ENCODE results near the gene ANG. TPM values are rescaled to one million over a fixed set of nuclear protein-coding genes. Genes with fewer than 3 reads are reported as not detected.

Gene ANG
- total and polyA plus RNA-seq, 7 experiments from 2014 or later, result 0.40 to 3.5 (median 1.6) TPM; not detected in 3

DNA sequence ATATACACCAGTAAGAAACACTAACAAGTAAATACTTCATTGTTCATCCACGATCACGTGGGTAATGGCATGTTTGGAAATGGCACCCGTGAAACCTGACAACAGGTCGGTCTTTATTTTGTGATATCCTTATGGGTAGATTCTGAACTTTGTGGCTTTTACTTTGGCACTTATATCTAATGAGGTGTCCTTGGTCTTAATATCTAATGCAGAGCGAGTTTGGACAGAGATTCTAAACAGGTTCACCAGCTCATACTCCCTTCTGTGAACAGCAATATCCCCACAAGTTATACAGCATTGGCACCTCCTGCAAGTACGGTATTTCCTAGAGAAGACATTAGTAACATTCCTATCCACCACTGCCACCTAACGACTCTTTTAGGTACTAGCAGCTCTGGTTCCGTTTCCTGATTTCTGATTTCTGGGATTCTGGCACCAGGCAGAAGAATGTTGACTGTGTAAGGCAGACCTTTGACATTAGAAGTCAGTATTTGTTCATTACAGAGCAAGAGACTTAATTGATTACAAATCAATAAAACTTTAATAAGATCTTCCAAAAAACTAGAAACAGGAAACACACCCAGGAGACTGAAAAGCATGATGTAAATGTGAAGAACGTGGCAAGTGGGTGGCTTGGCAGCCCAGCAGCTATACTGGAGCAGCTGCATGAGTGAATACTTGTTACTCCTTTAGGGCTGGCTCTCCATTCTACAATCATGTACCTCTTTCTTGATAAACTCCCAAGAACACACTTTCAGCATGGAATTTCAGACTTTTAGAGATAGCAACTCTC, 2.5 kb downstream of the ANG start:
- ChIA-PET CTCF (interaction anchor here (0.6 to 4.3 kb wide), 18 partner anchors 9 to 363 kb away, joined by 3 to 39 read pairs (median 6); partner anchors contain the start of gene CCNB1IP1), POLR2A (interaction anchor here (0.6 to 2.7 kb wide), 5 partner anchors 8 to 215 kb away, joined by 3 to 13 read pairs (median 4); no protein-coding TSS in a partner anchor)
- Mint-ChIP-seq H3K27ac (peak overlapping the region in 1 of 9 donors; percentile 32), H3K36me3 (no peaks in the 10 kb centered on the region), H3K4me1 (peaks cover 0 to 16% (median 6%) of the 10 kb centered on the region in 7 donors), H3K4me3 (no peak overlapping the region), H3K27me3 (no peaks in the 10 kb centered on the region), H3K9me3 (no peaks in the 10 kb centered on the region)
- Histone ChIP-seq H3K4me1 (ENCODE audit: control insufficient read depth in 2 of 2, insufficient read depth in 2 of 2, low read length in 2 of 2) (no peaks in the 10 kb centered on the region), H3K36me3 (ENCODE audit: control insufficient read depth in 2 of 3, insufficient read depth in 3 of 3, low read length in 3 of 3) (no peaks in the 10 kb centered on the region), H3K4me3 (ENCODE audit: low read length) (no peak overlapping the region), H3K27ac (ENCODE audit: low read depth, low read length) (no peak overlapping the region), H3K27me3 (ENCODE audit: control insufficient read depth in 2 of 2, insufficient read depth in 2 of 2, low read length in 2 of 2) (no peaks in the 10 kb centered on the region), H3K9me3 (ENCODE audit: control insufficient read depth in 2 of 3, low read length in 3 of 3) (no peaks in the 10 kb centered on the region)
- intact Hi-C loops (cut with micrococcal nuclease), result loop anchor here (1.0 kb wide), 7 partner anchors 8 to 364 kb away; no protein-coding TSS in a partner anchor
- peak in 7 of 9 donors; percentile 48 to 69 (median 63) for DNase-seq
- ATAC-seq, result peak; percentile 97

DNA sequence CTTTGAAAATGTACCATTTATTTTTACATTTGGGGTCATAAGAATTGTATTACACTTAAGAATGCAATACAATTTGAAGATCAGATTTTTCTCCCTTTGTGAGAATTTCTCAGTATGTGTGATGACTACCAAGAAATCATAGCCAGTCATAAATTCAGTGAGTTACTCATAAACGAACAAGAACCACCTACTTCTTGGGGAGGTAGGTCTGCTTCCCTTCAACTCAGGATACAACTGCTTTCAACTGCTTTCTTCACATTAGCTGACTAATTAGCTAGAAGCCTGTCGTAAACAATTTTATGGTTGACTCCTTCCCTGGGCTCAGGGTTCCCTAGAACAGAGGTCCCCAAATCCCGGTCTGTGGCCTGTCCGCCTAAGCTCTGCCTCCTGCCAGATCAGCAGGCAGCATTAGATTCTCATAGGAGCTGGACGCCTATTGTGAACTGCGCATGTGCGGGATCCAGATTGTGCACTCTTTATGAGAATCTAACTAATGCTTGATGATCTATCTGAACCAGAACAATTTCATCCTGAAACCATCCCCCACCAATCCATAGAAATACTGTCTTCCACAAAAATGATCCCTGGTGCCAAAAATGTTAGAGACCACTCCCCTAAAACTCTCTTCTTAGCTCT, 3.7 kb downstream of the ANG start:
- no peak overlapping the region for H3K4me3 ChIP-seq (ENCODE audit: low read length)
- H3K36me3 ChIP-seq (ENCODE audit: control insufficient read depth in 2 of 3, insufficient read depth in 3 of 3, low read length in 3 of 3), result no peaks in the 10 kb centered on the region
- intact Hi-C loops (cut with micrococcal nuclease), result no loop called here
- H3K27me3 Mint-ChIP-seq, result no peaks in the 10 kb centered on the region
- H3K27ac Mint-ChIP-seq, result no peak overlapping the region
- no peaks in the 10 kb centered on the region for H3K36me3 Mint-ChIP-seq
- H3K4me1 ChIP-seq (ENCODE audit: control insufficient read depth in 2 of 2, insufficient read depth in 2 of 2, low read length in 2 of 2), result no peaks in the 10 kb centered on the region
- no peaks in the 10 kb centered on the region for H3K9me3 ChIP-seq (ENCODE audit: control insufficient read depth in 2 of 3, low read length in 3 of 3)
- ChIA-PET CTCF (interaction anchor here (0.6 to 4.3 kb wide), 16 partner anchors 10 to 364 kb away, joined by 3 to 39 read pairs (median 5); partner anchors contain the start of gene CCNB1IP1), POLR2A (interaction anchor here (0.7 to 2.7 kb wide), 3 partner anchors 9 to 31 kb away, joined by 3 to 13 read pairs (median 5); no protein-coding TSS in a partner anchor)
- H3K4me1 Mint-ChIP-seq, result peaks cover 0 to 14% (median 6%) of the 10 kb centered on the region in 7 donors
- H3K27me3 ChIP-seq (ENCODE audit: control insufficient read depth in 2 of 2, insufficient read depth in 2 of 2, low read length in 2 of 2), result no peaks in the 10 kb centered on the region
- H3K27ac ChIP-seq (ENCODE audit: low read depth, low read length), result no peak overlapping the region
- ATAC-seq, result no peak
- H3K9me3 Mint-ChIP-seq, result no peaks in the 10 kb centered on the region
- no peak for DNase-seq
- H3K4me3 Mint-ChIP-seq, result no peak overlapping the region

DNA sequence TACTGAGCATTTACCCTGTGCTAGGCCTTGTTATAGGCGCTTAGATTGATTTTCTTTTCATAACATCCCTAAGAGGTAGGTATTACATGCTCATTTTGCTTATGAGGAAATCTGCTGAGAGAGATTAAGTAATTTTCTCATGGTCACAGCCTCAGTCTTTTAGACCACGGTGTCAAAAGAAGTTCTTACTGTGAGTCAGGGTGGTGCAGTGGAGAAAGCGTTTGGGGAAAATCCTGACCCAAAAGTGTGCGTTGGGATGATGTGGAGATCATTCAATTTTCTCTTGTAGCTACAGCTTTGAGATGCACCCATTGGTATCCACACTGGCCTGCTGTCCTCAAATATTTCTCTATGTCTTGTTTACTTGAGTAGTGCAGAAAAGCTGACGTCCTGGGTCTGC, 8.2 kb downstream of the ANG start:
- Histone ChIP-seq H3K9me3 (ENCODE audit: control insufficient read depth in 2 of 3, low read length in 3 of 3) (no peaks in the 10 kb centered on the region), H3K4me1 (ENCODE audit: control insufficient read depth in 2 of 2, insufficient read depth in 2 of 2, low read length in 2 of 2) (no peaks in the 10 kb centered on the region), H3K27ac (ENCODE audit: low read depth, low read length) (no peak overlapping the region), H3K36me3 (ENCODE audit: control insufficient read depth in 2 of 3, insufficient read depth in 3 of 3, low read length in 3 of 3) (no peaks in the 10 kb centered on the region), H3K27me3 (ENCODE audit: control insufficient read depth in 2 of 2, insufficient read depth in 2 of 2, low read length in 2 of 2) (no peaks in the 10 kb centered on the region), H3K4me3 (ENCODE audit: low read length) (no peak overlapping the region)
- H3K4me3 Mint-ChIP-seq, result no peak overlapping the region
- POLR2A ChIA-PET, result interaction anchor here (0.8 kb wide), 2 partner anchors 10 to 282 kb away, joined by 3 read pairs; no protein-coding TSS in a partner anchor
- DNase-seq (no peak), ATAC-seq (no peak)
- no peaks in the 10 kb centered on the region for H3K36me3 Mint-ChIP-seq
- no peak overlapping the region for H3K27ac Mint-ChIP-seq
- peaks cover 0 to 4% (median 0%) of the 10 kb centered on the region in 7 donors for H3K4me1 Mint-ChIP-seq
- H3K27me3 Mint-ChIP-seq, result peaks cover 0 to 15% (median 0%) of the 10 kb centered on the region in 5 donors
- intact Hi-C loops (cut with micrococcal nuclease), result loop anchor here (1.0 to 5.0 kb wide), 4 partner anchors 159 to 346 kb away; partner anchors contain the start of gene RNASE7 (in 1 of the 2)
- CTCF ChIA-PET, result interaction anchor here (0.6 to 4.0 kb wide), 12 partner anchors 13 to 369 kb away, joined by 3 to 19 read pairs (median 4); partner anchors contain the start of genes RNASE4 and RNASE6
- H3K9me3 Mint-ChIP-seq, result no peaks in the 10 kb centered on the region

DNA sequence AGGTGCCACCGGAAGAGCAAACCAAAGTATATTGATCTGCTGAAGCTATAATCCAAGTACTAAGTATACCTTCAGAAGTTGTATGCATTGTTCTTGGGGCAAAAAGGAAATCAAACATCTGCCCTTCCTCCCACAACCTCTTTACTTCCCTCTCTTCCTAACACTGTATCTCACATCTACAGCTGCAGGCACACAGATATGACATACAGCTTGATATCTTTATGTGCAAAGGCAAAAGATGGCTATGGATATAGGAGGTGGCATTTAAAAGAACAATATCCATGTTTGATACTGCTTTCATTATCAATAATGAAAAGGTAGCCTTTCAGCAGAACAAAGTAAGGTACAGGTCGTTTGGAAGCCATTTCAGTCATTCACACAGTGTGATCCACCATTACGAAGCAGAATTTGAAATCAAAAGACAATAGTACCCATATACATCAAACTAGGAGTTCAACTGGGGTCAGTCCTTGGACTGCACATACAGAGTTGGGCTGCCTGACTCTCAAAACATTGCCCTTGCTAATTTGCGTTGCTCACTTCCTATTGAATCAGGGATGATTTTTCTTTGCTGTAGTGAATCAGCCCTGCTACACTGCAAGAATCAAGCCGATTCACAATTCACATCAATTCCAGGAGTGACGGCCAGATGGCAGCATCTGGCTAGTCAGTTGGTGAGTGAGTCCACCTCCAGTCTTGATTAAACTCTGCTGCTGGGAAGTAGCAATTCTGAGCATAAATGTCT, 8.9 kb downstream of the ANG start:
- H3K36me3 ChIP-seq (ENCODE audit: control insufficient read depth in 2 of 3, insufficient read depth in 3 of 3, low read length in 3 of 3), result no peaks in the 10 kb centered on the region
- ChIA-PET CTCF (interaction anchor here (0.6 to 4.0 kb wide), 12 partner anchors 13 to 370 kb away, joined by 3 to 19 read pairs (median 4); partner anchors contain the start of genes RNASE4 and RNASE6), POLR2A (interaction anchor here (0.8 kb wide), 1 partner anchor 282 kb away, joined by 3 read pairs; no protein-coding TSS in a partner anchor)
- H3K4me1 ChIP-seq (ENCODE audit: control insufficient read depth in 2 of 2, insufficient read depth in 2 of 2, low read length in 2 of 2), result no peaks in the 10 kb centered on the region
- DNase-seq (peak; percentile 36 to 67 (median 57)), ATAC-seq (peak; percentile 89)
- H3K9me3 ChIP-seq (ENCODE audit: control insufficient read depth in 2 of 3, low read length in 3 of 3), result no peaks in the 10 kb centered on the region
- intact Hi-C loops (cut with micrococcal nuclease), result loop anchor here (1.0 to 5.0 kb wide), 4 partner anchors 158 to 345 kb away; partner anchors contain the start of gene RNASE7 (in 1 of the 2)
- Mint-ChIP-seq H3K36me3 (no peaks in the 10 kb centered on the region), H3K27me3 (peaks cover 0 to 15% (median 0%) of the 10 kb centered on the region in 5 donors), H3K9me3 (no peaks in the 10 kb centered on the region), H3K4me1 (peaks cover 0 to 1% (median 0%) of the 10 kb centered on the region in 7 donors), H3K27ac (no peak overlapping the region), H3K4me3 (no peak overlapping the region)
- no peaks in the 10 kb centered on the region for H3K27me3 ChIP-seq (ENCODE audit: control insufficient read depth in 2 of 2, insufficient read depth in 2 of 2, low read length in 2 of 2)
- no peak overlapping the region for H3K4me3 ChIP-seq (ENCODE audit: low read length)
- H3K27ac ChIP-seq (ENCODE audit: low read depth, low read length), result no peak overlapping the region

DNA sequence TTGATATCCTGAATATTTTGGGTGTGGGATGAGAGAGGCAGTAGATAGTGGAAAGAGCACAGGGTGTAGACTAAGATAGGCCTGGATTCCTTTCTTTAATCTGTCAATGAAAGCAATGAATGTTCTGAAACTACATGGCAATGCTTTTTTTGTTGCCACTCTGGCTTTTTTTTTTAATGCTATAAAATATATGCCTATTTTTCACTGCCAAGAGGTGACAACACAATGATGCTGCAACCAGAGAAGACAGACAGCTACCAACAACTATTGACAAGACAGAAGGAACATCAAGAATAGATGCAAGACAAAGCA, 9.4 kb downstream of the ANG start:
- intact Hi-C loops (cut with micrococcal nuclease), result loop anchor here in 1 of 2 donors (5.0 kb wide), 1 partner anchor 344 kb away; the partner anchor contains the start of gene RNASE7
- peaks cover 0 to 1% (median 0%) of the 10 kb centered on the region in 7 donors for H3K4me1 Mint-ChIP-seq
- H3K36me3 Mint-ChIP-seq, result no peaks in the 10 kb centered on the region
- Histone ChIP-seq H3K27ac (ENCODE audit: low read depth, low read length) (no peak overlapping the region), H3K4me3 (ENCODE audit: low read length) (no peak overlapping the region), H3K27me3 (ENCODE audit: control insufficient read depth in 2 of 2, insufficient read depth in 2 of 2, low read length in 2 of 2) (no peaks in the 10 kb centered on the region), H3K9me3 (ENCODE audit: control insufficient read depth in 2 of 3, low read length in 3 of 3) (no peaks in the 10 kb centered on the region), H3K36me3 (ENCODE audit: control insufficient read depth in 2 of 3, insufficient read depth in 3 of 3, low read length in 3 of 3) (no peaks in the 10 kb centered on the region), H3K4me1 (ENCODE audit: control insufficient read depth in 2 of 2, insufficient read depth in 2 of 2, low read length in 2 of 2) (no peaks in the 10 kb centered on the region)
- ATAC-seq (no peak), DNase-seq (no peak)
- H3K9me3 Mint-ChIP-seq, result no peaks in the 10 kb centered on the region
- POLR2A ChIA-PET, result interaction anchor here (0.7 kb wide), 1 partner anchor 34 kb away, joined by 3 read pairs; no protein-coding TSS in a partner anchor
- no peak overlapping the region for H3K4me3 Mint-ChIP-seq
- CTCF ChIA-PET, result interaction anchor here (0.7 to 4.0 kb wide), 5 partner anchors 15 to 273 kb away, joined by 3 to 19 read pairs (median 15); no protein-coding TSS in a partner anchor
- peaks cover 0 to 15% (median 0%) of the 10 kb centered on the region in 5 donors for H3K27me3 Mint-ChIP-seq
- H3K27ac Mint-ChIP-seq, result no peak overlapping the region

DNA sequence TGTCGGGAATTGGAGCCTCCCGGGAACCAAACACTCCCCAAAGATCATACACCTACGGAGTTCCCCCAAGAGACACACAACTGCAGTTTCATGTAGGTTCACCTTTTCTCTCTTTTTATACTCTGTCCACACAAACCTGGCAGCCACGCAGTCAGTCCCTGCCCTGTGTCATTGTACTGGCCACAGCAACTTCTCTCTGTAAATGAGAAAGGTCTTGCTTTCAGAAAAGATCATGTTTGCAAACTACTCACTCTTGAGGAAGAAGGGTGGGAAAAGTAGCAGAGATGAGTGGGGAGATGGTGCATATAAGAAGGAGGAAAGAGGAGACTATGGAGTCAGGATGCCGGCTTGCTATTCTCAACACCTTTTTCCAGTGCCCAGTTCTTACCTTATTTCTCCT, 10.4 kb downstream of the ANG start:
- no peaks in the 10 kb centered on the region for H3K27me3 ChIP-seq (ENCODE audit: control insufficient read depth in 2 of 2, insufficient read depth in 2 of 2, low read length in 2 of 2)
- Mint-ChIP-seq H3K36me3 (no peaks in the 10 kb centered on the region), H3K4me1 (peaks cover 0 to 1% (median 0%) of the 10 kb centered on the region in 7 donors), H3K27ac (no peak overlapping the region), H3K9me3 (no peaks in the 10 kb centered on the region), H3K27me3 (peaks cover 0 to 15% (median 0%) of the 10 kb centered on the region in 5 donors), H3K4me3 (no peak overlapping the region)
- H3K9me3 ChIP-seq (ENCODE audit: control insufficient read depth in 2 of 3, low read length in 3 of 3), result no peaks in the 10 kb centered on the region
- ATAC-seq (no peak), DNase-seq (no peak)
- no peak overlapping the region for H3K4me3 ChIP-seq (ENCODE audit: low read length)
- CTCF ChIA-PET, result interaction anchor here (0.9 to 4.0 kb wide), 4 partner anchors 157 to 272 kb away, joined by 5 to 19 read pairs (median 16); no protein-coding TSS in a partner anchor
- intact Hi-C loops (cut with micrococcal nuclease), result loop anchor here in 1 of 2 donors (5.0 kb wide), 1 partner anchor 343 kb away; the partner anchor contains the start of gene RNASE7
- no peak overlapping the region for H3K27ac ChIP-seq (ENCODE audit: low read depth, low read length)
- no peaks in the 10 kb centered on the region for H3K4me1 ChIP-seq (ENCODE audit: control insufficient read depth in 2 of 2, insufficient read depth in 2 of 2, low read length in 2 of 2)
- H3K36me3 ChIP-seq (ENCODE audit: control insufficient read depth in 2 of 3, insufficient read depth in 3 of 3, low read length in 3 of 3), result no peaks in the 10 kb centered on the region
- POLR2A ChIA-PET, result no interaction called here
